Ovary (tissue), 3 donors: ENCODE data around the gene PTPRQ.

Experiments
- POLR2A ChIP-seq: fragments of 450-650 bp; IDR thresholded peaks from one replicate; pipeline ENCODE4 v1.6.1; 2017; ENCODE audit warnings: antibody characterized with exemption, mild to moderate bottlenecking, moderate library complexity
- TF ChIP-seq, protein P1 (sequence below), 3 donors: fragments of 450-650 bp in 2 of 3; fragments of 200-600 bp in 1 of 3; IDR thresholded peaks; one replicate each; pipeline versions ENCODE4 v1.5.1 to v1.8.0; 2016 to 2022; ENCODE audit warnings: antibody characterized with exemption in 3 of 3, mild to moderate bottlenecking in 1 of 3
- donor health status: DM: no; HTN: no; CAD: no.

- TF ChIP-seq, protein P1, sequence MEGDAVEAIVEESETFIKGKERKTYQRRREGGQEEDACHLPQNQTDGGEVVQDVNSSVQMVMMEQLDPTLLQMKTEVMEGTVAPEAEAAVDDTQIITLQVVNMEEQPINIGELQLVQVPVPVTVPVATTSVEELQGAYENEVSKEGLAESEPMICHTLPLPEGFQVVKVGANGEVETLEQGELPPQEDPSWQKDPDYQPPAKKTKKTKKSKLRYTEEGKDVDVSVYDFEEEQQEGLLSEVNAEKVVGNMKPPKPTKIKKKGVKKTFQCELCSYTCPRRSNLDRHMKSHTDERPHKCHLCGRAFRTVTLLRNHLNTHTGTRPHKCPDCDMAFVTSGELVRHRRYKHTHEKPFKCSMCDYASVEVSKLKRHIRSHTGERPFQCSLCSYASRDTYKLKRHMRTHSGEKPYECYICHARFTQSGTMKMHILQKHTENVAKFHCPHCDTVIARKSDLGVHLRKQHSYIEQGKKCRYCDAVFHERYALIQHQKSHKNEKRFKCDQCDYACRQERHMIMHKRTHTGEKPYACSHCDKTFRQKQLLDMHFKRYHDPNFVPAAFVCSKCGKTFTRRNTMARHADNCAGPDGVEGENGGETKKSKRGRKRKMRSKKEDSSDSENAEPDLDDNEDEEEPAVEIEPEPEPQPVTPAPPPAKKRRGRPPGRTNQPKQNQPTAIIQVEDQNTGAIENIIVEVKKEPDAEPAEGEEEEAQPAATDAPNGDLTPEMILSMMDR (IDR thresholded peaks at IDR 0.05): no peak
- TF ChIP-seq POLR2A: no peak
Measured at GRCh38 chr12:80716696-80717469, 272.8 kb downstream of the PTPRQ start, which contains the start of gene MYF5.
